Measurements from ENCODE around the gene SELENON. TPM values are rescaled to one million over a fixed set of nuclear protein-coding genes. Genes with fewer than 3 reads are reported as not detected.

The SELENON gene
- total RNA-seq, 1 donor from 2014 or later, result 87.1 TPM

DNA sequence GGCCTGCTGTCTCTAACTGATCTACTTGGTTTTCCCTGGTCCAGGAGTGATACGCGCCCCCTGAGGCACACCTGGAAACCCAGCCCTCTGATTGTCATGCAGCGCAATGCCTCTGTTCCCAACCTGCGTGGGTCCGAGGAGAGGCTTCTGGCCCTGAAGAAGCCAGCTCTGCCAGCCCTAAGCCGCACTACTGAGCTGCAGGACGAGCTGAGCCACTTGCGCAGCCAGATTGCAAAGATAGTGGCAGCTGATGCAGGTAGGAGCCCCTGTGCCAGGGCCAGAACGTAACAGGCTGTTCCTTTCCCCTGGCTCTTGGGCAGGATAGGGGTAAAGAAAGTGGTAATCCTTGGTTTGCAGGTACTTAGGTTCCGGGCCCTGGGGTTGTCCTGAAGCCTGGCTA, 26.6 kb downstream of the SELENON start:
- H3K36me3 Mint-ChIP-seq (ENCODE audit: insufficient read depth), result peaks cover 20% of the 10 kb centered on the region
- no peaks in the 10 kb centered on the region for H3K9me3 Mint-ChIP-seq (ENCODE audit: low read depth)
- no peak overlapping the region for H3K4me3 Mint-ChIP-seq (ENCODE audit: low read depth)
- DNase-seq (ENCODE audit: low spot score, unreplicated experiment), result no peak
- no peak overlapping the region for H3K27ac Mint-ChIP-seq
- peaks cover 3% of the 10 kb centered on the region for H3K4me1 Mint-ChIP-seq (ENCODE audit: low read depth)
- no peak for TF ChIP-seq CTCF (IDR thresholded peaks at IDR 0.05; ENCODE audit: unreplicated experiment)
- H3K27me3 Mint-ChIP-seq, result no peaks in the 10 kb centered on the region

GRCh38 chr1:25828491-25828890, 28.5 kb downstream of the SELENON start:
- TF ChIP-seq CTCF (IDR thresholded peaks at IDR 0.05; ENCODE audit: unreplicated experiment), result no peak
- Mint-ChIP-seq H3K27me3 (no peaks in the 10 kb centered on the region), H3K36me3 (ENCODE audit: insufficient read depth) (peaks cover 25% of the 10 kb centered on the region), H3K9me3 (ENCODE audit: low read depth) (no peaks in the 10 kb centered on the region), H3K27ac (no peak overlapping the region), H3K4me1 (ENCODE audit: low read depth) (no peaks in the 10 kb centered on the region), H3K4me3 (ENCODE audit: low read depth) (no peak overlapping the region)
- no peak for DNase-seq (ENCODE audit: low spot score, unreplicated experiment)

- DNase-seq (ENCODE audit: low spot score, unreplicated experiment), result no peak
- Mint-ChIP-seq H3K36me3 (ENCODE audit: insufficient read depth) (peaks cover 25% of the 10 kb centered on the region), H3K27ac (no peak overlapping the region), H3K27me3 (no peaks in the 10 kb centered on the region), H3K9me3 (ENCODE audit: low read depth) (no peaks in the 10 kb centered on the region), H3K4me3 (ENCODE audit: low read depth) (no peak overlapping the region), H3K4me1 (ENCODE audit: low read depth) (no peaks in the 10 kb centered on the region)
- TF ChIP-seq CTCF (IDR thresholded peaks at IDR 0.05; ENCODE audit: unreplicated experiment), result no peak
Measured at GRCh38 chr1:25829046-25829445, 29.1 kb downstream of the SELENON start.

GRCh38 chr1:25831569-25832196, 31.7 kb downstream of the SELENON start:
- DNase-seq (ENCODE audit: low spot score, unreplicated experiment), result no peak
- Mint-ChIP-seq H3K4me1 (ENCODE audit: low read depth) (no peaks in the 10 kb centered on the region), H3K4me3 (ENCODE audit: low read depth) (no peak overlapping the region), H3K36me3 (ENCODE audit: insufficient read depth) (peaks cover 23% of the 10 kb centered on the region), H3K27me3 (no peaks in the 10 kb centered on the region), H3K9me3 (ENCODE audit: low read depth) (no peaks in the 10 kb centered on the region), H3K27ac (no peak overlapping the region)
- no peak for TF ChIP-seq CTCF (IDR thresholded peaks at IDR 0.05; ENCODE audit: unreplicated experiment)

- Mint-ChIP-seq H3K4me1 (ENCODE audit: low read depth) (peaks cover 3% of the 10 kb centered on the region), H3K27me3 (no peaks in the 10 kb centered on the region), H3K4me3 (ENCODE audit: low read depth) (no peak overlapping the region), H3K27ac (no peak overlapping the region), H3K9me3 (ENCODE audit: low read depth) (no peaks in the 10 kb centered on the region), H3K36me3 (ENCODE audit: insufficient read depth) (peaks cover 23% of the 10 kb centered on the region)
- no peak for TF ChIP-seq CTCF (IDR thresholded peaks at IDR 0.05; ENCODE audit: unreplicated experiment)
- no peak for DNase-seq (ENCODE audit: low spot score, unreplicated experiment)
Measured at GRCh38 chr1:25832336-25833037, 32.5 kb downstream of the SELENON start.
